Thyroid gland (tissue), 4 donors: Measurements from ENCODE around the gene PRLR. TPM values are rescaled to one million over a fixed set of nuclear protein-coding genes. Genes with fewer than 3 reads are reported as not detected.

ENCODE experiments used
- DNase-seq, 2 donors: peaks; one replicate each; pipeline ENCODE4 v3.0.0-alpha.2; 2019
- H3K27ac ChIP-seq, 3 donors: fragments of 200-600 bp; sonication (generic); 1 replicate in 2 of 3; 2 replicates in 1 of 3; pipeline ENCODE4 v1.5.1; 2016 to 2019; ENCODE audit warnings: mild to moderate bottlenecking in 1 of 3, moderate library complexity in 1 of 3
- H3K27me3 ChIP-seq: fragments of 200-600 bp; sonication (generic); one replicate; pipeline ENCODE4 v1.5.1; 2019
- H3K36me3 ChIP-seq, 2 donors: fragments of 200-600 bp; sonication (generic); one replicate each; pipeline ENCODE4 v1.5.1; 2016 to 2019
- H3K4me1 ChIP-seq, 2 donors: fragments of 200-600 bp; sonication (generic); one replicate each; pipeline ENCODE4 v1.5.1; 2017 to 2019
- H3K4me3 ChIP-seq, 3 donors: fragments of 200-600 bp; sonication (generic); replicated peaks in 1 of 3; 1 replicate in 2 of 3; 2 replicates in 1 of 3; pipeline ENCODE4 v1.5.1; 2016; ENCODE audit warnings: mild to moderate bottlenecking in 1 of 3
- H3K9me3 ChIP-seq: fragments of 200-600 bp; sonication (generic); one replicate; pipeline ENCODE4 v1.5.1; 2017
- POLR2A ChIP-seq, 2 donors: fragments of 450-650 bp; IDR thresholded peaks; one replicate each; pipeline ENCODE4 v1.6.1; 2017; ENCODE audit warnings: antibody characterized with exemption in 2 of 2, mild to moderate bottlenecking in 2 of 2, moderate library complexity in 1 of 2
- WGBS, 2 donors: methylation state at CpG; one replicate each; pipeline ENCODE4 v1.1.5; 2017; 5-methylcytosine and 5-hydroxymethylcytosine counted together
- intact Hi-C: fragments of 100-400 bp; cut with DNase I; formaldehyde crosslinking; loops from one replicate; pipeline ENCODE4 v1.15.1; 2023
- total RNA-seq, 4 donors: library from RNA; depleted of rRNA; stranded (reverse); fragments of >200 nt; gene quantifications; one replicate each; pipeline ENCODE4 v1.2.3, GENCODE V29; 2016
- TF ChIP-seq, protein P1 (sequence below), 6 experiments: fragments of 200-600 bp in 3 of 6; fragments of 450-650 bp in 3 of 6; sonication (generic) in 3 of 6; IDR thresholded peaks; one replicate each; pipeline ENCODE4 v1.5.1; 2016 to 2019; ENCODE audit warnings: antibody characterized with exemption in 6 of 6, mild to moderate bottlenecking in 2 of 6, inconsistent platforms in 1 of 6, moderate library complexity in 1 of 6

Gene PRLR
- total RNA-seq, 4 donors from 2014 or later, result 0.20 to 1.7 (median 0.22) TPM; not detected in 1

DNA sequence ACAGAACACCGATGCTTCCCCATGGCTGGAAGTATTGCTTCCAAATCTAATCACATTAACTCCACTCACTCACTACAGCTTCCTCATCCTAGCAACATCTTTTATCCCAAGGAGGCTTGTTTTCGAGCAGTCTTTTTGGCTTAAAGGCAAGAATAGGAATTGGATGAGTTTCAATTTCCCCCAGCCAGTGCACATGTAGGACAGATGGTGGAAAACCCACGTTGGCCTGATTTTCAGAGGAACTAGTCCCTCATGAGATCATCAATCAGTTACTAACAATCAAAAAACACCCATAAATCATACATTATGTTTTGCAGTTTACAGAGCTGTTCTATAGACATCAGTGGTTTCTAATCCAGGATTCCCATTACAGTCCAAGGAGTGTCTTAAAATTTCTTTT lies 134.1 kb downstream of the PRLR start:
- Histone ChIP-seq H3K27ac (no peak overlapping the region), H3K4me3 (no peak overlapping the region), H3K36me3 (no peaks in the 10 kb centered on the region), H3K27me3 (no peaks in the 10 kb centered on the region), H3K4me1 (no peaks in the 10 kb centered on the region), H3K9me3 (no peaks in the 10 kb centered on the region)
- TF ChIP-seq, protein P1, sequence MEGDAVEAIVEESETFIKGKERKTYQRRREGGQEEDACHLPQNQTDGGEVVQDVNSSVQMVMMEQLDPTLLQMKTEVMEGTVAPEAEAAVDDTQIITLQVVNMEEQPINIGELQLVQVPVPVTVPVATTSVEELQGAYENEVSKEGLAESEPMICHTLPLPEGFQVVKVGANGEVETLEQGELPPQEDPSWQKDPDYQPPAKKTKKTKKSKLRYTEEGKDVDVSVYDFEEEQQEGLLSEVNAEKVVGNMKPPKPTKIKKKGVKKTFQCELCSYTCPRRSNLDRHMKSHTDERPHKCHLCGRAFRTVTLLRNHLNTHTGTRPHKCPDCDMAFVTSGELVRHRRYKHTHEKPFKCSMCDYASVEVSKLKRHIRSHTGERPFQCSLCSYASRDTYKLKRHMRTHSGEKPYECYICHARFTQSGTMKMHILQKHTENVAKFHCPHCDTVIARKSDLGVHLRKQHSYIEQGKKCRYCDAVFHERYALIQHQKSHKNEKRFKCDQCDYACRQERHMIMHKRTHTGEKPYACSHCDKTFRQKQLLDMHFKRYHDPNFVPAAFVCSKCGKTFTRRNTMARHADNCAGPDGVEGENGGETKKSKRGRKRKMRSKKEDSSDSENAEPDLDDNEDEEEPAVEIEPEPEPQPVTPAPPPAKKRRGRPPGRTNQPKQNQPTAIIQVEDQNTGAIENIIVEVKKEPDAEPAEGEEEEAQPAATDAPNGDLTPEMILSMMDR (IDR thresholded peaks at IDR 0.05), result no peak
- no peak for TF ChIP-seq POLR2A (IDR thresholded peaks at IDR 0.05)
- no peak for DNase-seq
- WGBS, 2 donors, result 68 to 71% methylated on average over 3 of the region's 3 CpGs
- intact Hi-C loops, result no loop called here

DNA sequence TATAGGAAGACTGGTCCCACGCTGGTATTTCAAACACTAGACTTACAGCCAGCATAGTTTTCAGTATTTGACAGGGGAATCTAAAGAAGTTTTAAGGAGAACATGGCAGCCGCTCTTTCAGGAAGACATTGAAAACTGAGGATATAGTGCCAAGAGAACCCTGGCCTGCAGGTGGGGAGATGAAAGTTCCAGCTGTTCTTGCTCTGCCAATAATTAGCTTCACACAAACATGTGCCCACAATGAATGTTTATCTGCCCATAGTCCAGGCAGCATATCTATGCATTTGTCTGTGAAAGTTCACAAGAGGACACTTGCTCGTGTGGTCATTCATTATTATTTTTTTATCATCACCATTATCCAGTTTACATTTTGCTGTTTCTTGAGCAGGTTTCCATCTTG lies 134.9 kb downstream of the PRLR start:
- Histone ChIP-seq H3K9me3 (no peaks in the 10 kb centered on the region), H3K4me3 (no peak overlapping the region), H3K36me3 (no peaks in the 10 kb centered on the region), H3K27me3 (no peaks in the 10 kb centered on the region), H3K27ac (no peak overlapping the region), H3K4me1 (no peaks in the 10 kb centered on the region)
- intact Hi-C loops, result no loop called here
- WGBS, 2 donors, result 93% methylated on average over 3 of the region's 3 CpGs
- TF ChIP-seq POLR2A (IDR thresholded peaks at IDR 0.05), result no peak
- TF ChIP-seq, protein P1 (IDR thresholded peaks at IDR 0.05), result no peak
- no peak for DNase-seq

DNA sequence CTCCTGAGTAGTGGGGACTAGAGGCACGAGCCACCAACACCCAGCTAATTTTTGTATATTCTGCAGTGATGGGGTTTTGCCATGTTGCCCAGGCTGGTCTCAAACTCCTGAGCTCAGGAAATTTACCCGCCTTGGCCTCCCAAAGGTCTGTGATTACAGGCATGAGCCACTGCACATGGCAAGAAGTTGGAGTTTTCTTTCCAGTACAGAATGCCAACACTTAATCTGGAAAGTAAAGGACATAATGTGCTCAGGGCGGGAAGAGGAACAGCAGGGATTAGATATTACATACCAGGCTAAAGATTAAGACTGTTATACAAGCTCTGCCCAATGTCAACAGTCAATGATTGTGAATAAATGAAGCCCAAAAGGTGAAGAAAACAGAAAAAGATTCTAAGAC lies 135.3 kb downstream of the PRLR start:
- intact Hi-C loops, result no loop called here
- Histone ChIP-seq H3K4me1 (no peaks in the 10 kb centered on the region), H3K36me3 (no peaks in the 10 kb centered on the region), H3K4me3 (no peak overlapping the region), H3K9me3 (no peaks in the 10 kb centered on the region), H3K27me3 (no peaks in the 10 kb centered on the region), H3K27ac (no peak overlapping the region)
- DNase-seq, result no peak
- WGBS, 2 donors, result 89 to 96% methylated on average over 3 of the region's 3 CpGs
- no peak for TF ChIP-seq POLR2A (IDR thresholded peaks at IDR 0.05)
- TF ChIP-seq, protein P1 (IDR thresholded peaks at IDR 0.05), result no peak

DNA sequence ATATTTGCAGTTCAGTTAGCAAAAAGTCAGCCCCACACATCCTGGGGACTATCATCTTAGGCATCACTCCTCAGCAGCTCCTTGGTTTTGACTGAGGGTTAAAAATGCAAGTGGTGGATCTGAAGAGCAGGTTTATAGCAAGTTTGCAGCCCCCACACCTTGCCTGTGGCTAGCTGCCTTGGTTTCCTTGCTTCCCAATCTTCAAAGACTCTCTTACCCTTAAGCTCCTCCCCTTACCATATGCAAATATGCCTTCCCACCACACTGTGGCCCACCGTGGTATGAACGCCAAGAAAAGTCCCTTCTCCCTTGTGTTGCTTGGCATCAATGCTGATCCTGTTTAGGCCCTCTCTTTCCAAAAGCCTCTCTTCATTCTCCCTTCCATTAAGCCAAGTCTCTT lies 137.6 kb downstream of the PRLR start:
- no peak for DNase-seq
- 89 to 91% methylated on average over 2 of the region's 2 CpGs for WGBS, 2 donors
- Histone ChIP-seq H3K36me3 (no peaks in the 10 kb centered on the region), H3K4me1 (no peaks in the 10 kb centered on the region), H3K4me3 (no peak overlapping the region), H3K27ac (no peak overlapping the region), H3K27me3 (no peaks in the 10 kb centered on the region), H3K9me3 (no peaks in the 10 kb centered on the region)
- TF ChIP-seq POLR2A (IDR thresholded peaks at IDR 0.05), result no peak
- TF ChIP-seq, protein P1 (IDR thresholded peaks at IDR 0.05), result no peak
- intact Hi-C loops, result no loop called here

DNA sequence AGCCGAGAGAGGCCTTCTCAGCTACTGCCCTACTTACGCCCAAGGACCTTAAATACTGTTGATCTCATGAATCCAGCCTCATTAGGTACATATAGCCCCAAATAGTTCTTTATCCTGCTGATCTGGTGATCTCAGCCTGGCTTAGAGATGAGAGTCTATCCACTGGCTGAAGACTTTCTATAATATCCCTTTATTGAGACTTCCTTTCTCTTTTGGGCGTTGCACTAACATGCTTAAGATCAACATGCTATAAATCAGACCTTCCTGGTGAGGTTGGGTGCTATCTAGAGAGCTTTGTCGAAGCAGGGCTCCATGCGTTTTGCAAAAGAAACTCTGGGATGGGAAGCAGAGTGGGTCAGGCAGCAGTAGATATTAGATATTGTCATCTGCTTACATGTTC lies 138.6 kb downstream of the PRLR start:
- H3K4me3 ChIP-seq, result no peak overlapping the region
- intact Hi-C loops, result no loop called here
- DNase-seq, result no peak
- H3K27me3 ChIP-seq, result no peaks in the 10 kb centered on the region
- TF ChIP-seq POLR2A (IDR thresholded peaks at IDR 0.05), result no peak
- TF ChIP-seq, protein P1 (IDR thresholded peaks at IDR 0.05), result no peak
- WGBS, 2 donors, result 84 to 89% methylated on average over 5 of the region's 5 CpGs
- H3K4me1 ChIP-seq, result no peaks in the 10 kb centered on the region
- no peaks in the 10 kb centered on the region for H3K36me3 ChIP-seq
- H3K27ac ChIP-seq, result no peak overlapping the region
- H3K9me3 ChIP-seq, result no peaks in the 10 kb centered on the region
